Sigmoid colon (tissue), 7 donors: Measurements from ENCODE around the gene RAB3GAP2. TPM values are rescaled to one million over a fixed set of nuclear protein-coding genes. Genes with fewer than 3 reads are reported as not detected.

Experiments used
- DNase-seq: peaks from one replicate; pipeline ENCODE4 v3.0.0-alpha.2; 2019
- H3K27ac ChIP-seq, 4 donors: fragments of 200-600 bp; sonication (generic); one replicate each; pipeline ENCODE4 v1.5.1; 2016 to 2019; ENCODE audit warnings: mild to moderate bottlenecking in 1 of 4
- H3K27me3 ChIP-seq, 3 donors: fragments of 200-600 bp; sonication (generic); one replicate each; pipeline ENCODE4 v1.5.1; 2019; ENCODE audit warnings: mild to moderate bottlenecking in 1 of 3
- H3K36me3 ChIP-seq, 4 donors: fragments of 200-600 bp; sonication (generic); one replicate each; pipeline ENCODE4 v1.5.1; 2016 to 2019
- H3K4me1 ChIP-seq, 4 donors: fragments of 200-600 bp; sonication (generic); one replicate each; pipeline ENCODE4 v1.5.1; 2017 to 2019
- H3K4me3 ChIP-seq, 4 donors: fragments of 200-600 bp; sonication (generic); one replicate each; pipeline ENCODE4 v1.5.1; 2017 to 2019; ENCODE audit warnings: mild to moderate bottlenecking in 2 of 4, moderate library complexity in 1 of 4
- H3K9me3 ChIP-seq, 4 donors: fragments of 200-600 bp in 3 of 4; sonication (generic) in 3 of 4; one replicate each; pipeline versions ENCODE4 v1.5.1 to v1.6.1; 2013 to 2019
- EP300 ChIP-seq, 4 donors: sonication (generic); formaldehyde crosslinking; IDR thresholded peaks; one replicate each; pipeline ENCODE4 v1.6.1; 2017; ENCODE audit warnings: antibody characterized with exemption in 4 of 4
- POLR2A ChIP-seq, 2 donors: fragments of 450-650 bp; IDR thresholded peaks; one replicate each; pipeline ENCODE4 v1.6.1; 2016; ENCODE audit warnings: antibody characterized with exemption in 2 of 2, mild to moderate bottlenecking in 2 of 2, moderate library complexity in 2 of 2
- POLR2AphosphoS5 ChIP-seq, 4 donors: sonication (generic); formaldehyde crosslinking; IDR thresholded peaks; one replicate each; pipeline ENCODE4 v1.6.1; 2017; ENCODE audit warnings: antibody characterized with exemption in 4 of 4
- whole genome bisulfite sequencing, 2 donors: extraction: QIAGEN DNeasy Blood & Tissue Kit; methylation state at CpG; one replicate each; pipeline ENCODE4 v1.1.7; 2013; 5-methylcytosine and 5-hydroxymethylcytosine counted together
- intact Hi-C: fragments of 100-400 bp; cut with DNase I; formaldehyde crosslinking; loops from one replicate; pipeline ENCODE4 v1.15.1; 2023
- polyA plus RNA-seq, 3 donors: library from polyadenylated mRNA; stranded (reverse); fragments of 200-250 nt; gene quantifications; one replicate each; pipeline ENCODE4 v1.2.3, GENCODE V29; 2013
- total RNA-seq, 4 donors: library from RNA; depleted of rRNA; stranded (reverse); fragments of >200 nt; gene quantifications; one replicate each; pipeline ENCODE4 v1.1.0, GENCODE V29; 2016
- TF ChIP-seq, protein P1 (sequence below), 4 experiments: fragments of 450-650 bp in 3 of 4; fragments of 200-600 bp in 1 of 4; IDR thresholded peaks; one replicate each; pipeline ENCODE4 v1.5.1; 2016 to 2019; ENCODE audit warnings: antibody characterized with exemption in 4 of 4, mild to moderate bottlenecking in 3 of 4, moderate library complexity in 2 of 4
- donor health status: healthy with polysubstance abuse.
- donor health status: Bipolar disorder and iron deficiency.
- donor health status: healthy.

The RAB3GAP2 gene
- total and polyA plus RNA-seq, 7 donors: 3.0 to 31.6 (median 22.7) TPM

DNA sequence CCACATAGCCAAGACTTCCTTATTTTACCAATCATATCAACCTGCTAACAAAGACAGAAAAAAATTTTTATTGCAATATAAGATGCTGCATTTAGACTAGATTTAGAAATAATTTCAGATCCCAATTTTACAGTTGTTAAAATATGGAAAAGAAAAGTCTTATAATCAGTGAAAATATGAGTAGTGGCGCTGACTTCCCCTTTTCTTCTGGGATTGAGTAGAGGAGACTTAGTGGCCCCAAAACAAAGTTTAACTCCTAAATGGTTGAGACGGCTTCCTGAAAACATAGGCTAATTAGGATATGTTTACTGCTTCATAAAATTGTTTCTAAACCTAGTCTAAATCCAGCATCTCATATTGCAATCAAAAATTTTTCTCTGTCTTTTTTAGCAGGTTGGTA, 68.4 kb downstream of the RAB3GAP2 start:
- 89% methylated on average over 2 of the region's 2 CpGs for WGBS, 2 donors
- Histone ChIP-seq H3K36me3 (peaks cover 0 to 87% (median 23%) of the 10 kb centered on the region in 4 donors), H3K9me3 (no peaks in the 10 kb centered on the region), H3K27ac (no peak overlapping the region), H3K4me3 (no peak overlapping the region), H3K27me3 (no peaks in the 10 kb centered on the region), H3K4me1 (no peaks in the 10 kb centered on the region)
- TF ChIP-seq POLR2A (IDR thresholded peaks at IDR 0.05): no peak
- TF ChIP-seq EP300 (IDR thresholded peaks at IDR 0.05): no peak
- TF ChIP-seq POLR2AphosphoS5 (IDR thresholded peaks at IDR 0.05): no peak
- TF ChIP-seq, protein P1, sequence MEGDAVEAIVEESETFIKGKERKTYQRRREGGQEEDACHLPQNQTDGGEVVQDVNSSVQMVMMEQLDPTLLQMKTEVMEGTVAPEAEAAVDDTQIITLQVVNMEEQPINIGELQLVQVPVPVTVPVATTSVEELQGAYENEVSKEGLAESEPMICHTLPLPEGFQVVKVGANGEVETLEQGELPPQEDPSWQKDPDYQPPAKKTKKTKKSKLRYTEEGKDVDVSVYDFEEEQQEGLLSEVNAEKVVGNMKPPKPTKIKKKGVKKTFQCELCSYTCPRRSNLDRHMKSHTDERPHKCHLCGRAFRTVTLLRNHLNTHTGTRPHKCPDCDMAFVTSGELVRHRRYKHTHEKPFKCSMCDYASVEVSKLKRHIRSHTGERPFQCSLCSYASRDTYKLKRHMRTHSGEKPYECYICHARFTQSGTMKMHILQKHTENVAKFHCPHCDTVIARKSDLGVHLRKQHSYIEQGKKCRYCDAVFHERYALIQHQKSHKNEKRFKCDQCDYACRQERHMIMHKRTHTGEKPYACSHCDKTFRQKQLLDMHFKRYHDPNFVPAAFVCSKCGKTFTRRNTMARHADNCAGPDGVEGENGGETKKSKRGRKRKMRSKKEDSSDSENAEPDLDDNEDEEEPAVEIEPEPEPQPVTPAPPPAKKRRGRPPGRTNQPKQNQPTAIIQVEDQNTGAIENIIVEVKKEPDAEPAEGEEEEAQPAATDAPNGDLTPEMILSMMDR (IDR thresholded peaks at IDR 0.05): no peak
- no peak for DNase-seq
- intact Hi-C loops: no loop called here

- intact Hi-C loops: no loop called here
- no peak overlapping the region for H3K27ac ChIP-seq
- H3K4me3 ChIP-seq: no peak overlapping the region
- TF ChIP-seq EP300 (IDR thresholded peaks at IDR 0.05): no peak
- TF ChIP-seq POLR2A (IDR thresholded peaks at IDR 0.05): no peak
- TF ChIP-seq, protein P1 (IDR thresholded peaks at IDR 0.05): no peak
- no peak for TF ChIP-seq POLR2AphosphoS5 (IDR thresholded peaks at IDR 0.05)
- H3K36me3 ChIP-seq: peaks cover 5 to 91% (median 21%) of the 10 kb centered on the region in 4 donors
- WGBS, 2 donors: 92 to 96% methylated on average over 5 of the region's 5 CpGs
- DNase-seq: no peak
- no peaks in the 10 kb centered on the region for H3K9me3 ChIP-seq
- no peaks in the 10 kb centered on the region for H3K27me3 ChIP-seq
- H3K4me1 ChIP-seq: no peaks in the 10 kb centered on the region
Measured at GRCh38 chr1:220198186-220199005, 73.9 kb downstream of the RAB3GAP2 start.

GRCh38 chr1:220195701-220196100, 76.6 kb downstream of the RAB3GAP2 start:
- no peak for DNase-seq
- Histone ChIP-seq H3K27ac (no peak overlapping the region), H3K4me3 (no peak overlapping the region), H3K9me3 (no peaks in the 10 kb centered on the region), H3K27me3 (no peaks in the 10 kb centered on the region), H3K4me1 (no peaks in the 10 kb centered on the region), H3K36me3 (peaks cover 5 to 91% (median 23%) of the 10 kb centered on the region in 4 donors)
- intact Hi-C loops: no loop called here
- TF ChIP-seq, protein P1 (IDR thresholded peaks at IDR 0.05): no peak
- TF ChIP-seq POLR2AphosphoS5 (IDR thresholded peaks at IDR 0.05): no peak
- TF ChIP-seq EP300 (IDR thresholded peaks at IDR 0.05): no peak
- TF ChIP-seq POLR2A (IDR thresholded peaks at IDR 0.05): no peak

GRCh38 chr1:220189750-220190347, 82.4 kb downstream of the RAB3GAP2 start:
- H3K36me3 ChIP-seq: peaks cover 1 to 82% (median 20%) of the 10 kb centered on the region in 4 donors
- no peaks in the 10 kb centered on the region for H3K4me1 ChIP-seq
- WGBS, 2 donors: 90 to 92% methylated on average over 1 of the region's 1 CpG
- no peak overlapping the region for H3K4me3 ChIP-seq
- no peak for DNase-seq
- TF ChIP-seq, protein P1 (IDR thresholded peaks at IDR 0.05): peak in 1 of 4 experiments; percentile 12
- no peak for TF ChIP-seq POLR2AphosphoS5 (IDR thresholded peaks at IDR 0.05)
- H3K27ac ChIP-seq: no peak overlapping the region
- H3K9me3 ChIP-seq: no peaks in the 10 kb centered on the region
- no peaks in the 10 kb centered on the region for H3K27me3 ChIP-seq
- intact Hi-C loops: no loop called here
